HCT116 (cell line): ENCODE results near the gene TBCD. TPM values are rescaled to one million over a fixed set of nuclear protein-coding genes. Genes with fewer than 3 reads are reported as not detected.

ENCODE experiments used
- ATAC-seq: fragments of 200-7000 bp; cut with Tn5 transposase; 2 replicates; pipeline ENCODE4 v1.9.1; 2020; ENCODE audit warnings: mild to moderate bottlenecking, moderate library complexity
- BruUV-seq: library from RNA; stranded (reverse); fragments of 400-500 nt; replicated peaks from 2 replicates; lab custom pipeline; 2021; lab: Mats Ljungman, UMichigan
- CTCF ChIA-PET: fragments of 300-600 bp; sonication (Branson Sonifier 250); formaldehyde crosslinking; loops from one replicate; lab custom pipeline; 2021; ENCODE audit warnings: antibody characterized with exemption; lab: Charles Lee
- POLR2A ChIA-PET: fragments of 300-600, 350-600 bp; sonication (Branson Sonifier 250); formaldehyde crosslinking; loops from one replicate; lab custom pipeline; 2021; ENCODE audit warnings: antibody characterized with exemption; lab: Charles Lee
- RAD21 ChIA-PET, 2 experiments: fragments of 300-600 bp; sonication (Branson Sonifier 250); formaldehyde crosslinking; loops; one replicate each; lab custom pipeline; 2023; ENCODE audit warnings: low total read pairs in 2 of 2; ENCODE audit not compliant: uncharacterized antibody in 2 of 2, unreplicated experiment in 2 of 2, low non-redundant PET in 1 of 2; lab: Charles Lee
- DNase-seq: peaks from one replicate; pipeline ENCODE4 v3.0.0-alpha.2; 2010; ENCODE audit warnings: low read depth, low spot score
- H2AFZ ChIP-seq: fragments of 200-600 bp; shearing (Covaris generic), sonication (generic); 2 replicates; pipeline ENCODE4 v1.6.1; 2017; ENCODE audit warnings: low read depth, mixed run types, mixed read lengths, antibody characterized with exemption, low read length; ENCODE audit not compliant: poor library complexity, severe bottlenecking
- H3K27ac ChIP-seq: 2 replicates; pipeline ENCODE4 v1.5.1; 2012; ENCODE audit warnings: low read depth, low read length
- H3K27me3 ChIP-seq: fragments of 200-600 bp; sonication (generic); 2 replicates; pipeline ENCODE4 v1.6.1; 2016; ENCODE audit warnings: mixed run types, low read length, mixed read lengths; ENCODE audit not compliant: insufficient read depth
- H3K36me3 ChIP-seq, 2 experiments: fragments of 200-500 bp in 1 of 2; fragments of 200-600 bp in 1 of 2; sonication (Bioruptor generic) in 1 of 2; sonication (generic) in 1 of 2; 2 replicates each; pipeline versions ENCODE4 v1.5.1 to v1.6.1; 2014 to 2016; ENCODE audit warnings: low read length in 2 of 2, inconsistent platforms in 1 of 2, mixed read lengths in 1 of 2, mixed run types in 1 of 2; ENCODE audit not compliant: insufficient read depth in 2 of 2, control insufficient read depth in 1 of 2
- H3K4me1 ChIP-seq, 2 experiments: fragments of 200-600 bp in 1 of 2; sonication (generic) in 1 of 2; 2 replicates each; pipeline versions ENCODE4 v1.5.1 to v1.6.1; 2012 to 2017; ENCODE audit warnings: low read length in 2 of 2, inconsistent platforms in 1 of 2, mild to moderate bottlenecking in 1 of 2, mixed read lengths in 1 of 2, mixed run types in 1 of 2, moderate library complexity in 1 of 2; ENCODE audit not compliant: insufficient read depth in 2 of 2, control insufficient read depth in 1 of 2
- H3K4me2 ChIP-seq: fragments of 200-600 bp; sonication (generic); 2 replicates; pipeline ENCODE4 v1.6.1; 2017; ENCODE audit warnings: mixed run types, low read length, mixed read lengths
- H3K4me3 ChIP-seq, 2 experiments: fragments of 200-600 bp in 1 of 2; sonication (generic) in 1 of 2; replicated peaks in 1 of 2; 2 replicates each; pipeline ENCODE4 v1.5.1; 2011 to 2016; ENCODE audit warnings: low read length in 2 of 2, control low read depth in 1 of 2, low read depth in 1 of 2, mild to moderate bottlenecking in 1 of 2, mixed read lengths in 1 of 2, mixed run types in 1 of 2
- H3K79me2 ChIP-seq: fragments of 200-600 bp; sonication (generic); 2 replicates; pipeline ENCODE4 v1.6.1; 2017; ENCODE audit warnings: mild to moderate bottlenecking, mixed run types, low read length, moderate library complexity, mixed read lengths; ENCODE audit not compliant: insufficient read depth
- H3K9ac ChIP-seq: fragments of 200-600 bp; sonication (generic); 2 replicates; pipeline ENCODE4 v1.6.1; 2016; ENCODE audit warnings: low read length, mixed read lengths
- H3K9me2 ChIP-seq: fragments of 200-600 bp; sonication (generic), shearing (Covaris generic); 2 replicates; pipeline ENCODE4 v1.6.1; 2017; ENCODE audit warnings: mixed run types, mild to moderate bottlenecking, moderate library complexity; ENCODE audit not compliant: insufficient read depth
- H3K9me3 ChIP-seq, 2 experiments: fragments of 200-500 bp in 1 of 2; fragments of 200-600 bp in 1 of 2; sonication (Bioruptor generic) in 1 of 2; sonication (generic) in 1 of 2; 2 replicates each; pipeline ENCODE4 v1.6.1; 2014 to 2017; ENCODE audit warnings: low read length in 2 of 2, mixed read lengths in 2 of 2, inconsistent platforms in 1 of 2, low read depth in 1 of 2, mild to moderate bottlenecking in 1 of 2, mixed run types in 1 of 2, moderate library complexity in 1 of 2; ENCODE audit not compliant: control insufficient read depth in 1 of 2, insufficient read depth in 1 of 2
- H4K20me1 ChIP-seq: fragments of 200-600 bp; sonication (generic), shearing (Covaris generic); 2 replicates; pipeline ENCODE4 v1.6.1; 2017; ENCODE audit warnings: mixed run types, mild to moderate bottlenecking, moderate library complexity; ENCODE audit not compliant: insufficient read depth
- CEBPB ChIP-seq: IDR thresholded peaks from 2 replicates; pipeline ENCODE4 v1.6.1; 2012; ENCODE audit warnings: low read depth
- EGR1 ChIP-seq: IDR thresholded peaks from 2 replicates; pipeline ENCODE4 v1.6.1; 2012; ENCODE audit warnings: low read depth
- ELF1 ChIP-seq: IDR thresholded peaks from 2 replicates; pipeline ENCODE4 v1.6.1; 2012; ENCODE audit warnings: low read depth, borderline replicate concordance
- EZH2phosphoT487 ChIP-seq: fragments of 200-600 bp; IDR thresholded peaks from 2 replicates; pipeline ENCODE4 v1.6.1; 2018; ENCODE audit warnings: antibody characterized with exemption, borderline replicate concordance
- JUND ChIP-seq: IDR thresholded peaks from 2 replicates; pipeline ENCODE4 v1.6.1; 2012
- RAD21 ChIP-seq: IDR thresholded peaks from 2 replicates; pipeline ENCODE4 v1.6.1; 2012; ENCODE audit warnings: low read depth, mild to moderate bottlenecking
- SIN3A ChIP-seq: IDR thresholded peaks from 2 replicates; pipeline ENCODE4 v1.6.1; 2012; ENCODE audit warnings: low read depth
- SP1 ChIP-seq: IDR thresholded peaks from 2 replicates; pipeline ENCODE4 v1.6.1; 2012; ENCODE audit warnings: low read depth
- SRF ChIP-seq: IDR thresholded peaks from 2 replicates; pipeline ENCODE4 v1.6.1; 2012; ENCODE audit warnings: low read depth
- TCF7L2 ChIP-seq: IDR thresholded peaks from 2 replicates; pipeline ENCODE4 v1.7.0; 2011; ENCODE audit warnings: borderline replicate concordance, inconsistent platforms; ENCODE audit not compliant: insufficient read depth, insufficient read length; ENCODE audit errors: extremely low read depth
- ZFX ChIP-seq: fragments of 450-650 bp; IDR thresholded peaks from 2 replicates; pipeline ENCODE4 v1.6.1; 2017
- ZNF274 ChIP-seq: fragments of 200-500 bp; sonication (Bioruptor generic); IDR thresholded peaks from 2 replicates; pipeline ENCODE4 v1.6.1; 2014; ENCODE audit warnings: mild to moderate bottlenecking, low read depth, low read length, inconsistent platforms
- intact Hi-C: fragments of 100-400 bp; cut with micrococcal nuclease; formaldehyde crosslinking; loops from 2 replicates; pipeline ENCODE4 v1.10.0; 2022
- total RNA-seq: library from RNA; stranded (reverse); gene quantifications from one replicate; pipeline ENCODE4 v1.2.1, GENCODE V29; 2021; ENCODE audit not compliant: unreplicated experiment
- TF ChIP-seq, protein P1 (sequence below): IDR thresholded peaks from 2 replicates; pipeline ENCODE4 v1.6.1; 2011; ENCODE audit warnings: mild to moderate bottlenecking, low read length, moderate library complexity; ENCODE audit not compliant: insufficient replicate concordance; ENCODE audit errors: extremely low read depth
- TF ChIP-seq, protein P2 (sequence below): IDR thresholded peaks from 2 replicates; pipeline ENCODE4 v1.6.1; 2012
- TF ChIP-seq, protein P3 (sequence below), 3 experiments: fragments of 200-600 bp in 1 of 3; sonication (generic) in 1 of 3; IDR thresholded peaks in 2 of 3; conservative IDR thresholded peaks in 1 of 3; 2 replicates each; pipeline ENCODE4 v1.5.1; 2012 to 2017; ENCODE audit warnings: low read depth in 2 of 3, low read length in 2 of 3, antibody characterized with exemption in 1 of 3, borderline replicate concordance in 1 of 3, control low read depth in 1 of 3, mild to moderate bottlenecking in 1 of 3, mixed read lengths in 1 of 3, mixed run types in 1 of 3, moderate library complexity in 1 of 3; ENCODE audit not compliant: insufficient read depth in 1 of 3
- TF ChIP-seq, protein P4 (sequence below): IDR thresholded peaks from 2 replicates; pipeline ENCODE4 v1.6.1; 2012; ENCODE audit warnings: low read depth
- TF ChIP-seq, protein P5 (sequence below): IDR thresholded peaks from 2 replicates; pipeline ENCODE4 v1.6.1; 2012

The TBCD gene
- total RNA-seq, 1 experiment from 2014 or later, result 152 TPM

DNA sequence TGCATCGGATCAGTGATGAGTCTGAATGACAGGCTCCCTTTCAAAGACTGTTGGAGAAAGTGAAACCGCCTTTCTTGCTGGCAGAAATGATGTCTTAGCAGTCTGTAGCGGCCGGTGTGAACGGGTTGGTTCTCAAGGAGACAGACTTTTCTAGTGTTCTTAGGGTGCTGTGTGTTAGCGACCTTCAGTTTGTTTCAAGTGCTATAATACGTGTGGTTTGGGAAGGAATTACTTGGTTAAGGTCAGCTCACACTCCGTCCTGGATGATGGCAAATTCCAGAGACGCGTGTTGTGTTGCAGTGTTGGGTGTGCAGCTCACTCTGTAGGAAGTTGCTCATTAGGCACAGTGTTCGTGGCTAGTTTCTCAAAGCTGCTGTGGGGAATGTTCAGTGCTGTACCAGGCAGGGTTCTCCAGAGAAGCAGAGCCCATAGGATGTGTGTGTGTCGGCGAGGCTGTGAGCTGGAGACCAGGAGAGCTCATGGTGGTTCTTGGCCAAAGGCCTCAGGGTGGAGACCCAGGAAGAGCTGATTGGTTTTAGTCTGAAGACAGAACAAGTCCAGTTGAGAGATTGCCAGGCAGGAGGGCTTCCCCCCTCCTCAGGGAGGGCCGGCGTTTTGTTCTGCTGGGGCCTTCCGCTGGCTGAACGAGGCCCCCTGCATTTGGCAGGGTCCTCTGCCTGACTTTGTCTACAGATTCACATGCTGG lies 50.4 kb downstream of the TBCD start:
- no peak for DNase-seq
- TF ChIP-seq, protein P1, sequence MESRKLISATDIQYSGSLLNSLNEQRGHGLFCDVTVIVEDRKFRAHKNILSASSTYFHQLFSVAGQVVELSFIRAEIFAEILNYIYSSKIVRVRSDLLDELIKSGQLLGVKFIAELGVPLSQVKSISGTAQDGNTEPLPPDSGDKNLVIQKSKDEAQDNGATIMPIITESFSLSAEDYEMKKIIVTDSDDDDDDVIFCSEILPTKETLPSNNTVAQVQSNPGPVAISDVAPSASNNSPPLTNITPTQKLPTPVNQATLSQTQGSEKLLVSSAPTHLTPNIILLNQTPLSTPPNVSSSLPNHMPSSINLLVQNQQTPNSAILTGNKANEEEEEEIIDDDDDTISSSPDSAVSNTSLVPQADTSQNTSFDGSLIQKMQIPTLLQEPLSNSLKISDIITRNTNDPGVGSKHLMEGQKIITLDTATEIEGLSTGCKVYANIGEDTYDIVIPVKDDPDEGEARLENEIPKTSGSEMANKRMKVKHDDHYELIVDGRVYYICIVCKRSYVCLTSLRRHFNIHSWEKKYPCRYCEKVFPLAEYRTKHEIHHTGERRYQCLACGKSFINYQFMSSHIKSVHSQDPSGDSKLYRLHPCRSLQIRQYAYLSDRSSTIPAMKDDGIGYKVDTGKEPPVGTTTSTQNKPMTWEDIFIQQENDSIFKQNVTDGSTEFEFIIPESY, result no peak
- no peak for TF ChIP-seq SRF
- no peak for TF ChIP-seq RAD21
- TF ChIP-seq, protein P2, sequence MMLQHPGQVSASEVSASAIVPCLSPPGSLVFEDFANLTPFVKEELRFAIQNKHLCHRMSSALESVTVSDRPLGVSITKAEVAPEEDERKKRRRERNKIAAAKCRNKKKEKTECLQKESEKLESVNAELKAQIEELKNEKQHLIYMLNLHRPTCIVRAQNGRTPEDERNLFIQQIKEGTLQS, result no peak
- TF ChIP-seq JUND, result no peak
- TF ChIP-seq, protein P3, sequence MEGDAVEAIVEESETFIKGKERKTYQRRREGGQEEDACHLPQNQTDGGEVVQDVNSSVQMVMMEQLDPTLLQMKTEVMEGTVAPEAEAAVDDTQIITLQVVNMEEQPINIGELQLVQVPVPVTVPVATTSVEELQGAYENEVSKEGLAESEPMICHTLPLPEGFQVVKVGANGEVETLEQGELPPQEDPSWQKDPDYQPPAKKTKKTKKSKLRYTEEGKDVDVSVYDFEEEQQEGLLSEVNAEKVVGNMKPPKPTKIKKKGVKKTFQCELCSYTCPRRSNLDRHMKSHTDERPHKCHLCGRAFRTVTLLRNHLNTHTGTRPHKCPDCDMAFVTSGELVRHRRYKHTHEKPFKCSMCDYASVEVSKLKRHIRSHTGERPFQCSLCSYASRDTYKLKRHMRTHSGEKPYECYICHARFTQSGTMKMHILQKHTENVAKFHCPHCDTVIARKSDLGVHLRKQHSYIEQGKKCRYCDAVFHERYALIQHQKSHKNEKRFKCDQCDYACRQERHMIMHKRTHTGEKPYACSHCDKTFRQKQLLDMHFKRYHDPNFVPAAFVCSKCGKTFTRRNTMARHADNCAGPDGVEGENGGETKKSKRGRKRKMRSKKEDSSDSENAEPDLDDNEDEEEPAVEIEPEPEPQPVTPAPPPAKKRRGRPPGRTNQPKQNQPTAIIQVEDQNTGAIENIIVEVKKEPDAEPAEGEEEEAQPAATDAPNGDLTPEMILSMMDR (IDR thresholded peaks at IDR 0.05 in 2 of 3, conservative IDR thresholded peaks at IDR 0.05 in 1 of 3; ENCODE audit: borderline replicate concordance in 1 of 3, insufficient read depth in 1 of 3, low read depth in 2 of 3, low read length in 2 of 3), result no peak
- TF ChIP-seq SP1, result no peak
- no peak for TF ChIP-seq ZNF274
- TF ChIP-seq ZFX, result no peak
- TF ChIP-seq EZH2phosphoT487, result no peak
- TF ChIP-seq CEBPB, result no peak
- no peak for TF ChIP-seq SIN3A
- TF ChIP-seq, protein P4, sequence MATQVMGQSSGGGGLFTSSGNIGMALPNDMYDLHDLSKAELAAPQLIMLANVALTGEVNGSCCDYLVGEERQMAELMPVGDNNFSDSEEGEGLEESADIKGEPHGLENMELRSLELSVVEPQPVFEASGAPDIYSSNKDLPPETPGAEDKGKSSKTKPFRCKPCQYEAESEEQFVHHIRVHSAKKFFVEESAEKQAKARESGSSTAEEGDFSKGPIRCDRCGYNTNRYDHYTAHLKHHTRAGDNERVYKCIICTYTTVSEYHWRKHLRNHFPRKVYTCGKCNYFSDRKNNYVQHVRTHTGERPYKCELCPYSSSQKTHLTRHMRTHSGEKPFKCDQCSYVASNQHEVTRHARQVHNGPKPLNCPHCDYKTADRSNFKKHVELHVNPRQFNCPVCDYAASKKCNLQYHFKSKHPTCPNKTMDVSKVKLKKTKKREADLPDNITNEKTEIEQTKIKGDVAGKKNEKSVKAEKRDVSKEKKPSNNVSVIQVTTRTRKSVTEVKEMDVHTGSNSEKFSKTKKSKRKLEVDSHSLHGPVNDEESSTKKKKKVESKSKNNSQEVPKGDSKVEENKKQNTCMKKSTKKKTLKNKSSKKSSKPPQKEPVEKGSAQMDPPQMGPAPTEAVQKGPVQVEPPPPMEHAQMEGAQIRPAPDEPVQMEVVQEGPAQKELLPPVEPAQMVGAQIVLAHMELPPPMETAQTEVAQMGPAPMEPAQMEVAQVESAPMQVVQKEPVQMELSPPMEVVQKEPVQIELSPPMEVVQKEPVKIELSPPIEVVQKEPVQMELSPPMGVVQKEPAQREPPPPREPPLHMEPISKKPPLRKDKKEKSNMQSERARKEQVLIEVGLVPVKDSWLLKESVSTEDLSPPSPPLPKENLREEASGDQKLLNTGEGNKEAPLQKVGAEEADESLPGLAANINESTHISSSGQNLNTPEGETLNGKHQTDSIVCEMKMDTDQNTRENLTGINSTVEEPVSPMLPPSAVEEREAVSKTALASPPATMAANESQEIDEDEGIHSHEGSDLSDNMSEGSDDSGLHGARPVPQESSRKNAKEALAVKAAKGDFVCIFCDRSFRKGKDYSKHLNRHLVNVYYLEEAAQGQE, result no peak
- TF ChIP-seq EGR1, result no peak
- TF ChIP-seq, protein P5, sequence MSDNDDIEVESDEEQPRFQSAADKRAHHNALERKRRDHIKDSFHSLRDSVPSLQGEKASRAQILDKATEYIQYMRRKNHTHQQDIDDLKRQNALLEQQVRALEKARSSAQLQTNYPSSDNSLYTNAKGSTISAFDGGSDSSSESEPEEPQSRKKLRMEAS, result no peak
- no peak for TF ChIP-seq ELF1
- no peak for TF ChIP-seq TCF7L2
- TF ChIP-seq, all 23 proteins: peak for 0
- no peaks in the 10 kb centered on the region for H3K4me1 ChIP-seq
- no peak overlapping the region for H3K4me2 ChIP-seq
- H3K36me3 ChIP-seq, result peaks cover 3 to 20% of the 10 kb centered on the region in 2 experiments; a peak in 2 of 4 replicates
- H2AFZ ChIP-seq, result no peak overlapping the region
- H4K20me1 ChIP-seq, result 0 out of 2 replicates have a peak, but pooled peaks cover 4% of the 10 kb centered on the region
- ChIA-PET RAD21 (no interaction called here), POLR2A (no interaction called here), CTCF (no interaction called here)
- BruUV-seq, result no TSS peak
- H3K9me3 ChIP-seq, result no peaks in the 10 kb centered on the region
- H3K4me3 ChIP-seq, result no peak overlapping the region
- intact Hi-C loops, result no loop called here
- H3K9ac ChIP-seq, result no peak overlapping the region
- H3K27me3 ChIP-seq, result no peaks in the 10 kb centered on the region
- H3K9me2 ChIP-seq, result no peaks in the 10 kb centered on the region
- H3K79me2 ChIP-seq, result peaks cover 27% of the 10 kb centered on the region
- ATAC-seq, result no peak
- no peak overlapping the region for H3K27ac ChIP-seq
